Measurements from ENCODE around the gene PNMT.

- TF ChIP-seq TCF12 (IDR thresholded peaks at IDR 0.05; ENCODE audit: low read depth) (peak; percentile 82), TAF1 (IDR thresholded peaks at IDR 0.05; ENCODE audit: low read depth) (no peak), EP300 (IDR thresholded peaks at IDR 0.05; ENCODE audit: borderline replicate concordance) (peak; percentile 75), CEBPB (IDR thresholded peaks at IDR 0.05) (peak; percentile 7; the same call in 1 of the 2 replicates), MAX (IDR thresholded peaks at IDR 0.05) (peak; percentile 68; the same call in 1 of the 2 replicates), REST (IDR thresholded peaks at IDR 0.05; ENCODE audit: low read depth) (no peak), YY1 (IDR thresholded peaks at IDR 0.05; ENCODE audit: low read depth) (0 out of 2 replicates have a peak, but pooled peaks have one; percentile 4), FOXM1 (IDR thresholded peaks at IDR 0.05; ENCODE audit: borderline replicate concordance, low read depth) (no peak), NFIC (IDR thresholded peaks at IDR 0.05) (peak; percentile 73), USF1 (IDR thresholded peaks at IDR 0.05) (no peak), CREB1 (IDR thresholded peaks at IDR 0.05; ENCODE audit: low read depth) (no peak), EGR1 (IDR thresholded peaks at IDR 0.05) (peak; percentile 61), RAD21 (IDR thresholded peaks at IDR 0.05; ENCODE audit: low read depth) (no peak)
These were observed 6.6 kb downstream of the PNMT start for GRCh38 chr17:39674702-39675389.
